CD14-positive monocyte (primary cell): ENCODE data around the gene PER2. TPM values are rescaled to one million over a fixed set of nuclear protein-coding genes. Genes with fewer than 3 reads are reported as not detected.

Experiments
- DNase-seq, 3 donors: peaks; one replicate each; pipeline ENCODE4 v3.0.0-alpha.2; 2011 to 2022
- H2AFZ ChIP-seq: 2 replicates; pipeline ENCODE4 v1.6.0; 2012; ENCODE audit warnings: mild to moderate bottlenecking, low read depth, low read length, inconsistent platforms; ENCODE audit not compliant: insufficient read depth, poor library complexity, severe bottlenecking
- H3K27ac ChIP-seq, 2 donors: 1 replicate in 1 of 2; 2 replicates in 1 of 2; pipeline ENCODE4 v1.5.1; 2012 to 2013; ENCODE audit warnings: low read length in 2 of 2, control low read depth in 1 of 2, inconsistent platforms in 1 of 2, low read depth in 1 of 2, mild to moderate bottlenecking in 1 of 2
- H3K27me3 ChIP-seq, 2 donors: one replicate each; pipeline versions ENCODE4 v1.6.0 to v1.6.1; 2011 to 2013; ENCODE audit warnings: low read length in 2 of 2; ENCODE audit not compliant: control insufficient read depth in 2 of 2, insufficient read depth in 2 of 2
- H3K36me3 ChIP-seq, 2 donors: replicated peaks in 1 of 2; 1 replicate in 1 of 2; 2 replicates in 1 of 2; pipeline versions ENCODE4 v1.5.1 to v1.6.1; 2012 to 2013; ENCODE audit warnings: low read length in 2 of 2, control low read depth in 1 of 2, inconsistent platforms in 1 of 2, mild to moderate bottlenecking in 1 of 2; ENCODE audit not compliant: insufficient read depth in 2 of 2, control insufficient read depth in 1 of 2
- H3K4me1 ChIP-seq, 2 donors: 1 replicate in 1 of 2; 2 replicates in 1 of 2; pipeline versions ENCODE4 v1.5.1 to v1.6.1; 2012 to 2013; ENCODE audit warnings: low read length in 2 of 2, control low read depth in 1 of 2, inconsistent platforms in 1 of 2, mild to moderate bottlenecking in 1 of 2, moderate library complexity in 1 of 2; ENCODE audit not compliant: insufficient read depth in 2 of 2, control insufficient read depth in 1 of 2
- H3K4me2 ChIP-seq: replicated peaks from 2 replicates; pipeline ENCODE3; 2012; ENCODE audit warnings: low read length, moderate library complexity, mild to moderate bottlenecking; ENCODE audit not compliant: poor library complexity, severe bottlenecking; ENCODE audit errors: extremely low read depth
- H3K4me3 ChIP-seq, 3 experiments: fragments of 200-600 bp in 1 of 3; sonication (generic) in 1 of 3; replicated peaks in 1 of 3; 1 replicate in 2 of 3; 2 replicates in 1 of 3; pipeline ENCODE4 v1.5.1; 2011 to 2013; ENCODE audit warnings: low read length in 3 of 3, mild to moderate bottlenecking in 3 of 3, control low read depth in 2 of 3, low read depth in 2 of 3, inconsistent platforms in 1 of 3, moderate library complexity in 1 of 3
- H3K79me2 ChIP-seq: 2 replicates; pipeline ENCODE4 v1.6.0; 2012; ENCODE audit warnings: mild to moderate bottlenecking, control low read depth, inconsistent platforms, low read length, moderate library complexity; ENCODE audit not compliant: insufficient read depth
- H3K9ac ChIP-seq: 2 replicates; pipeline ENCODE4 v1.6.0; 2017; ENCODE audit warnings: low read length, mild to moderate bottlenecking; ENCODE audit not compliant: insufficient read depth, poor library complexity, severe bottlenecking
- H3K9me3 ChIP-seq, 2 donors: replicated peaks in 1 of 2; 1 replicate in 1 of 2; 2 replicates in 1 of 2; pipeline versions ENCODE4 v1.5.1 to v1.6.1; 2012 to 2013; ENCODE audit warnings: low read length in 2 of 2, control low read depth in 1 of 2; ENCODE audit not compliant: control insufficient read depth in 1 of 2, insufficient read depth in 1 of 2
- H4K20me1 ChIP-seq: 2 replicates; pipeline ENCODE4 v1.6.0; 2012; ENCODE audit warnings: mild to moderate bottlenecking, low read length, control low read depth, moderate library complexity; ENCODE audit not compliant: insufficient read depth
- H3K27ac Mint-ChIP-seq, 7 donors: one replicate each; pipeline ENCODE4 v1.8.0; 2020; ENCODE audit warnings: mild to moderate bottlenecking in 7 of 7, mixed read lengths in 7 of 7, moderate library complexity in 6 of 7, inconsistent platforms in 2 of 7
- H3K27me3 Mint-ChIP-seq, 3 donors: one replicate each; pipeline ENCODE4 v1.8.0; 2021 to 2022; ENCODE audit warnings: low read depth in 3 of 3, mild to moderate bottlenecking in 3 of 3, mixed read lengths in 3 of 3, moderate library complexity in 3 of 3, inconsistent platforms in 1 of 3
- H3K36me3 Mint-ChIP-seq, 2 donors: one replicate each; pipeline ENCODE4 v1.8.0; 2020; ENCODE audit warnings: mixed read lengths in 2 of 2, inconsistent platforms in 1 of 2, mild to moderate bottlenecking in 1 of 2
- H3K4me1 Mint-ChIP-seq: one replicate; pipeline ENCODE4 v1.8.0; 2020; ENCODE audit warnings: mild to moderate bottlenecking, mixed read lengths
- H3K4me3 Mint-ChIP-seq, 2 donors: one replicate each; pipeline ENCODE4 v1.8.0; 2020; ENCODE audit warnings: mild to moderate bottlenecking in 2 of 2, mixed read lengths in 2 of 2, moderate library complexity in 1 of 2
- H3K9me3 Mint-ChIP-seq, 7 donors: one replicate each; pipeline ENCODE4 v1.8.0; 2020 to 2022; ENCODE audit warnings: mixed read lengths in 7 of 7, mild to moderate bottlenecking in 6 of 7, moderate library complexity in 6 of 7, inconsistent platforms in 2 of 7
- CTCF ChIP-seq: fragments of 200-600 bp; IDR thresholded peaks from one replicate; pipeline ENCODE4 v1.8.0; 2022; ENCODE audit warnings: antibody characterized with exemption, mild to moderate bottlenecking
- WGBS: methylation state at CpG from one replicate; pipeline ENCODE4 v1.1.5; 2013; ENCODE audit warnings: missing lambda C conversion rate; ENCODE audit not compliant: insufficient coverage; 5-methylcytosine and 5-hydroxymethylcytosine counted together
- intact Hi-C, 2 donors: fragments of 100-400 bp; cut with micrococcal nuclease; formaldehyde crosslinking; loops; one replicate each; pipeline versions ENCODE4 v1.15.0 to v1.15.1; 2023
- polyA plus RNA-seq, 3 donors: library from polyadenylated mRNA; depleted of rRNA in 1 of 3; unstranded in 2 of 3; stranded (reverse) in 1 of 3; fragments of 300-500 nt in 2 of 3; fragments of >200 nt in 1 of 3; fragmentation: Illumina TruSeq in 2 of 3; gene quantifications; 1 replicate in 2 of 3; 2 replicates in 1 of 3; pipeline ENCODE4 v1.2.3, GENCODE V29; 2012 to 2021

PER2 gene
- polyA plus RNA-seq, 3 donors = 1.6 to 5.6 (median 3.1) TPM

GRCh38 chr2:238243496-238244076 lies 44.8 kb downstream of the PER2 start:
- WGBS = 98% methylated on average over 7 of the region's 10 CpGs

More at GRCh38 chr2:238243496-238244076, 44.8 kb downstream of the PER2 start:
- no peak for DNase-seq
- H3K9ac ChIP-seq = no peak overlapping the region
- no peak overlapping the region for H3K4me2 ChIP-seq
- no peak for TF ChIP-seq CTCF
- no peak overlapping the region for H2AFZ ChIP-seq
- no peak overlapping the region for H3K27ac Mint-ChIP-seq
- no peak overlapping the region for H3K4me3 ChIP-seq
- peaks cover 24 to 38% (median 27%) of the 10 kb centered on the region in 3 donors for H3K27me3 Mint-ChIP-seq
- peaks cover 4 to 7% of the 10 kb centered on the region in 2 donors for H3K9me3 ChIP-seq
- H3K27ac ChIP-seq = no peak overlapping the region
- intact Hi-C loops = loop anchor here (5.0 kb wide), 2 partner anchors 41 to 181 kb away; partner anchors contain the start of genes ILKAP (in 1 of the 2) and SCLY (in 1 of the 2)
- H3K4me1 ChIP-seq = peaks cover 11 to 25% of the 10 kb centered on the region in 2 donors
- peaks cover 15% of the 10 kb centered on the region for H3K4me1 Mint-ChIP-seq
- peaks cover 17 to 37% of the 10 kb centered on the region in 2 donors for H3K36me3 ChIP-seq
- H3K27me3 ChIP-seq = peaks cover 24 to 34% of the 10 kb centered on the region in 2 donors
- no peaks in the 10 kb centered on the region for H3K79me2 ChIP-seq
- H3K9me3 Mint-ChIP-seq = peaks cover 0 to 15% (median 8%) of the 10 kb centered on the region in 7 donors
- H3K4me3 Mint-ChIP-seq = no peak overlapping the region
- H3K36me3 Mint-ChIP-seq = peaks cover 36 to 41% of the 10 kb centered on the region in 2 donors
- no peaks in the 10 kb centered on the region for H4K20me1 ChIP-seq
